Right atrium auricular region (tissue), 2 donors: ENCODE data around the gene IRS2. TPM values are rescaled to one million over a fixed set of nuclear protein-coding genes. Genes with fewer than 3 reads are reported as not detected.

Source experiments
- DNase-seq: peaks from one replicate; pipeline ENCODE4 v3.0.0-alpha.2; 2019; ENCODE audit warnings: low spot score
- H3K27ac ChIP-seq, 2 donors: fragments of 200-600 bp; sonication (generic); 1 replicate in 1 of 2; 2 replicates in 1 of 2; pipeline ENCODE4 v1.5.1; 2016 to 2019
- H3K27me3 ChIP-seq, 2 donors: fragments of 200-600 bp; sonication (generic); one replicate each; pipeline versions ENCODE4 v1.5.1 to v1.6.0; 2017 to 2019
- H3K36me3 ChIP-seq: fragments of 200-600 bp; sonication (generic); one replicate; pipeline ENCODE4 v1.5.1; 2016
- H3K4me1 ChIP-seq, 2 donors: fragments of 200-600 bp; sonication (generic); one replicate each; pipeline versions ENCODE4 v1.5.1 to v1.6.0; 2017 to 2019
- H3K4me3 ChIP-seq, 2 donors: fragments of 200-600 bp; sonication (generic); 1 replicate in 1 of 2; 2 replicates in 1 of 2; pipeline ENCODE4 v1.5.1; 2017 to 2019; ENCODE audit warnings: mild to moderate bottlenecking in 1 of 2, moderate library complexity in 1 of 2
- H3K9me3 ChIP-seq, 2 donors: fragments of 200-600 bp; sonication (generic); one replicate each; pipeline ENCODE4 v1.5.1; 2019
- CTCF ChIP-seq, 2 donors: fragments of 200-600 bp; sonication (generic); IDR thresholded peaks; one replicate each; pipeline ENCODE4 v1.5.1; 2019; ENCODE audit warnings: antibody characterized with exemption in 2 of 2
- total RNA-seq, 2 donors: library from RNA; depleted of rRNA; stranded (reverse); fragments of >200 nt; gene quantifications; one replicate each; pipeline ENCODE4 v1.1.0, GENCODE V29; 2016

The IRS2 gene
- total RNA-seq, 2 donors from 2014 or later = 21.2 to 57.6 TPM

- TF ChIP-seq CTCF (IDR thresholded peaks at IDR 0.05) = no peak
- Histone ChIP-seq H3K27me3 (no peaks in the 10 kb centered on the region), H3K9me3 (no peaks in the 10 kb centered on the region), H3K36me3 (peaks cover 16% of the 10 kb centered on the region), H3K27ac (no peak overlapping the region), H3K4me1 (peaks cover 0 to 38% of the 10 kb centered on the region in 2 donors), H3K4me3 (no peak overlapping the region)
- no peak for DNase-seq
These were observed 23.6 kb downstream of the IRS2 start for GRCh38 chr13:109762791-109763190.

- TF ChIP-seq CTCF (IDR thresholded peaks at IDR 0.05) = no peak
- H3K27me3 ChIP-seq = no peaks in the 10 kb centered on the region
- peaks cover 0 to 41% of the 10 kb centered on the region in 2 donors for H3K4me1 ChIP-seq
- no peak overlapping the region for H3K27ac ChIP-seq
- peaks cover 6% of the 10 kb centered on the region for H3K36me3 ChIP-seq
- no peak for DNase-seq
- H3K4me3 ChIP-seq = no peak overlapping the region
- H3K9me3 ChIP-seq = no peaks in the 10 kb centered on the region
These were observed 24.7 kb downstream of the IRS2 start for GRCh38 chr13:109761695-109762094.

- no peak for TF ChIP-seq CTCF (IDR thresholded peaks at IDR 0.05)
- peaks cover 0 to 43% of the 10 kb centered on the region in 2 donors for H3K4me1 ChIP-seq
- H3K36me3 ChIP-seq = peaks cover 11% of the 10 kb centered on the region
- no peak for DNase-seq
- no peaks in the 10 kb centered on the region for H3K9me3 ChIP-seq
- no peak overlapping the region for H3K4me3 ChIP-seq
- no peak overlapping the region for H3K27ac ChIP-seq
- H3K27me3 ChIP-seq = no peaks in the 10 kb centered on the region
These were observed 25.4 kb downstream of the IRS2 start for GRCh38 chr13:109760951-109761350.

GRCh38 chr13:109760402-109760801, 26.0 kb downstream of the IRS2 start:
- H3K4me1 ChIP-seq = peaks cover 0 to 43% of the 10 kb centered on the region in 2 donors
- no peak overlapping the region for H3K27ac ChIP-seq
- TF ChIP-seq CTCF (IDR thresholded peaks at IDR 0.05) = no peak
- no peak for DNase-seq
- H3K4me3 ChIP-seq = no peak overlapping the region
- peaks cover 17% of the 10 kb centered on the region for H3K36me3 ChIP-seq
- H3K9me3 ChIP-seq = no peaks in the 10 kb centered on the region
- no peaks in the 10 kb centered on the region for H3K27me3 ChIP-seq

- Histone ChIP-seq H3K9me3 (no peaks in the 10 kb centered on the region), H3K27ac (no peak overlapping the region), H3K4me1 (peaks cover 0 to 36% of the 10 kb centered on the region in 2 donors)
These were observed 26.8 kb downstream of the IRS2 start for GRCh38 chr13:109759609-109760008.

More at GRCh38 chr13:109759609-109760008, 26.8 kb downstream of the IRS2 start:
- TF ChIP-seq CTCF (IDR thresholded peaks at IDR 0.05) = no peak
- no peak for DNase-seq
- no peak overlapping the region for H3K4me3 ChIP-seq
- peaks cover 25% of the 10 kb centered on the region for H3K36me3 ChIP-seq
- H3K27me3 ChIP-seq = no peaks in the 10 kb centered on the region
